Urinary bladder (tissue), 4 donors: ENCODE data around the gene RBM24. TPM values are rescaled to one million over a fixed set of nuclear protein-coding genes. Genes with fewer than 3 reads are reported as not detected.

Experiments
- DNase-seq: peaks from one replicate; pipeline ENCODE4 v3.0.0-alpha.2; 2015; ENCODE audit errors: extremely low spot score
- H3K27ac ChIP-seq: one replicate; pipeline ENCODE4 v1.5.1; 2013; ENCODE audit warnings: low read depth, mild to moderate bottlenecking, moderate library complexity
- H3K36me3 ChIP-seq: one replicate; pipeline ENCODE4 v1.6.1; 2013; ENCODE audit warnings: mild to moderate bottlenecking, moderate library complexity; ENCODE audit not compliant: insufficient read depth
- H3K4me1 ChIP-seq: one replicate; pipeline ENCODE4 v1.6.1; 2013; ENCODE audit warnings: mild to moderate bottlenecking, moderate library complexity; ENCODE audit not compliant: insufficient read depth
- H3K4me3 ChIP-seq: one replicate; pipeline ENCODE4 v1.5.1; 2013; ENCODE audit warnings: low read depth, low read length
- WGBS: extraction: QIAGEN DNeasy Blood & Tissue Kit; methylation state at CpG from one replicate; pipeline ENCODE4 v1.1.7; 2013; 5-methylcytosine and 5-hydroxymethylcytosine counted together
- polyA plus RNA-seq: library from polyadenylated mRNA; stranded (reverse); fragments of 200-250 nt; gene quantifications from one replicate; pipeline ENCODE4 v1.2.3, GENCODE V29; 2013
- total RNA-seq: library from RNA; depleted of rRNA; stranded (reverse); fragments of >200 nt; gene quantifications from one replicate; pipeline ENCODE4 v1.2.3, GENCODE V29; 2014
- donor health status: healthy with polysubstance abuse.
- donor health status: healthy.

The RBM24 gene
- 18.1 TPM for total RNA-seq
- polyA plus RNA-seq: 22.4 TPM

DNA sequence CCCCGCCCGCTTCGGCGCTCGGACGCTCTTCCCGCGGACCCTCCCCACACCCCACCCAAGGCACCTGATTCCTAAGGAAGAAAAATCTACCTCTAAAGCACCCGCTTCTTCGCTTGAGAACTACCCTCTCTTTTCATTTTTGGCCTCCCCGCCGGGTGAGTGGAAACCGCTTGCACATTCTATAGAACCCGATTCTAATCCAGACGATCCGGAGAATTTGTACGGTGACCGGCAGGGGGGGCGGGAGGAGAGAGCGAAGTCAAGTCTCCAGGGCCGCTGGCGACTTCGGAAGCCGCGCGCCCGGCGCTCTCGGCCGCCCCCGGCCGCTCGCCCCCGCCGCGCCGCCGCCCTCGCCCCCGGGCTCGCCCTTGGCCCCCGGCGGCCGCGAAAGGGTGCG lies at the start of gene RBM24:
Gene RBM24 (plus strand): TSS at position 262 of the 397 bp plus-strand sequence. CDS start 221 bp downstream, outside the sequence.
- Histone ChIP-seq H3K4me3 (peak within 1 kb of the TSS; percentile 90), H3K27ac (peak within 1 kb of the TSS; percentile 84), H3K4me1 (no peaks in the 10 kb centered on the region), H3K36me3 (no peaks in the 10 kb centered on the region)
- no peak for DNase-seq
- under 1% methylated on average over 46 of the region's 46 CpGs for WGBS

DNA sequence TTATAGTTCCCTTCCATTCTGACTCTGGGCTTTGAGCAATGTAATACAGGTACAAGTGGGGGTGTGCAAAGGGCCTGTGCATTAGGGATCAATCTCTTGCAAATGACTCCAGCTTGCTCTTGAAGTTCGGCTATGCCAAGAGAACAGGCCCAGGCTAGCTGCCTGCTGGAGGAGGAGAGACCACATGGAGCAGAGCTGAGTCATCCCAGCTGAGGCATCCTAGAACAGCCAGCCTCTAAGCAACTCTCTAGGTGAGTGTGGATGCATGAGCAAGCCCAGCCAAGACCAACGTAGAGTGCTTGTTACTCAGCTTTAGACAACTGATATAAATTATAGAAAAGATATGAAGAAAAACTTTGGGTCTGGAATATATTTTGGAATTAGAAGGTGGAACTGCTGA lies 47.6 kb upstream of the RBM24 start:
- H3K36me3 ChIP-seq: no peaks in the 10 kb centered on the region
- H3K4me3 ChIP-seq: no peak overlapping the region
- 71% methylated on average over 2 of the region's 2 CpGs for WGBS
- H3K4me1 ChIP-seq: no peaks in the 10 kb centered on the region
- DNase-seq: no peak
- no peak overlapping the region for H3K27ac ChIP-seq

- Histone ChIP-seq H3K36me3 (no peaks in the 10 kb centered on the region), H3K27ac (no peak overlapping the region), H3K4me3 (no peak overlapping the region), H3K4me1 (no peaks in the 10 kb centered on the region)
- WGBS: 89% methylated on average over 2 of the region's 2 CpGs
- no peak for DNase-seq
Observed at GRCh38 chr6:17237246-17237645, 43.9 kb upstream of the RBM24 start.

DNA sequence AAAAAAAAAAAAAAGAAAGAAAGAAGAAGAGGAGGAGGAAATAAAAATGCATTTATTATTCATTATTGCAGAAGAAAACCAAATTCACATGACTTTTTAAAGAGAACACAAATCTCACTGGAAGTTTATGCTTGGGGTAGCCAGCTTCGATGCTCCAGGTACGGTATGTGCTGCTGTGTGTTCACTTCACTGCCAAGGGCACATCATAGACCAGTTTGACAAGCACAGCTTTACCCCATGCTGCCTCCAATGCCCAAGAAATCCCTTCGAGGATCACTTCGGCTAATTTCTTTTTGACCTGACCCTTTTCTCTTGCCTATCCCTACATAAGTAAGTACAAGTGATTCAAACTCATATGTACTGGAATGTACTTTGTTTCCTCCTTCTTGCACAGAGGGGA lies 41.9 kb upstream of the RBM24 start:
- Histone ChIP-seq H3K27ac (no peak overlapping the region), H3K4me1 (no peaks in the 10 kb centered on the region), H3K4me3 (no peak overlapping the region), H3K36me3 (no peaks in the 10 kb centered on the region)
- no peak for DNase-seq
- WGBS: 96% methylated on average over 4 of the region's 4 CpGs

DNA sequence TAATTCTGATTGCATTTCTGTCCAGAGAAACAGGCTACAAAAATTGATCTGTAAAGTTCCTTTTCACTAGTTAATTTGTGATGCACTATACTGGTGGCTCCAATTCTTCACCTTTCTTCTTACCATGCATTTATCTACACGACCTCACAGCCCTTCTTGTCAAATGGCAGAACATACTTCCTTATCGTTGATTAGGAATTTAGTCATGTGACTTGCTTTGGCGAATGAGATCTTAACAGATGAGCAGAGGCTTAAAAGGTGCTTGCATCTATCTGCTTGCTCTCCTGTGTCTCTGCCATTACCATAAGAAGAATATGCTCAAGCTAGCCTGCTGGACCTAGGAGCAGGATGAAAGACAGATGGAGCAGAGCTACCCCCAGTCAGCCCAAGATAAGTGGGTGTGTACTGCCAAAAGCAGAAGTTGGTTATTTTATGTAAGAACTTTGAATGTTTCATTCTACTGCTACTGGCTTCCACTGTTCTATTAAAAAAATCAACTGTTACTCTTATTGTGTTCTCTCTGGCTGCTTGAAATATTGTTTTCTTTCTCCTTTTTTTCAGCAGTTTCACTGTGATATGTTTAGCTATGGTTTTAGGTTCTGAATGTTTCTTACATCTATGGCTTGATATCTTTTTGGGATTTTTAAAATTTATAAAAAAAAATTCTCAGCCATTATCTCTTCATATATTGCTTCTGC lies 40.2 kb upstream of the RBM24 start:
- H3K36me3 ChIP-seq: no peaks in the 10 kb centered on the region
- no peaks in the 10 kb centered on the region for H3K4me1 ChIP-seq
- 78% methylated on average over 3 of the region's 3 CpGs for WGBS
- H3K27ac ChIP-seq: no peak overlapping the region
- DNase-seq: no peak
- no peak overlapping the region for H3K4me3 ChIP-seq

DNA sequence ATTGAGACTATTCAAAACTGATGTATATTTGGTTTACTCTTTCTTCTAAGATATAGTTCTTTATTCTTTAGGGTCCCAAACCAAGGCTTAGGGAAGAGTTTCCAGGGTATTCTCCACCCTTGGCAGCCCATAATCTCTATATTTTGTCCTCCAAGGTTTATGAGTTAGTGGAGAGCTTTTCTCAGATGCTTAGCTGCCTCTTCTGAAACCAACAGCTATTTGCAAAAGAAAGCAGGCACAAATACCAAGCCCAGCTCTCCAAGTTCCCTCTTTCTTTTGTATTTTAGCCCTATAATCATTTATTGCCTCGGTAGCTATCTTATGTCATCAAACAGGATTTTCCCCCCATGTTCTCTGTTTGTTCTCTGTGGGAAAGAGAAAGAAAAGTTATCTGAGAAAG lies 39.1 kb upstream of the RBM24 start:
- WGBS: 39% methylated on average over 1 of the region's 1 CpG
- no peaks in the 10 kb centered on the region for H3K4me1 ChIP-seq
- no peak for DNase-seq
- H3K36me3 ChIP-seq: no peaks in the 10 kb centered on the region
- no peak overlapping the region for H3K4me3 ChIP-seq
- no peak overlapping the region for H3K27ac ChIP-seq

GRCh38 chr6:17250237-17250636 lies 30.9 kb upstream of the RBM24 start:
- DNase-seq: no peak
- H3K4me1 ChIP-seq: no peaks in the 10 kb centered on the region
- H3K27ac ChIP-seq: no peak overlapping the region
- 46% methylated on average over 2 of the region's 2 CpGs for WGBS
- no peak overlapping the region for H3K4me3 ChIP-seq
- H3K36me3 ChIP-seq: no peaks in the 10 kb centered on the region

- H3K4me1 ChIP-seq: no peaks in the 10 kb centered on the region
- no peak overlapping the region for H3K27ac ChIP-seq
- H3K36me3 ChIP-seq: no peaks in the 10 kb centered on the region
- no peak overlapping the region for H3K4me3 ChIP-seq
- no peak for DNase-seq
Observed at GRCh38 chr6:17251953-17252352, 29.2 kb upstream of the RBM24 start.

GRCh38 chr6:17258749-17259148 lies 22.4 kb upstream of the RBM24 start:
- 69% methylated on average over 4 of the region's 4 CpGs for WGBS
- H3K27ac ChIP-seq: no peak overlapping the region
- no peaks in the 10 kb centered on the region for H3K36me3 ChIP-seq
- no peaks in the 10 kb centered on the region for H3K4me1 ChIP-seq
- no peak overlapping the region for H3K4me3 ChIP-seq
- no peak for DNase-seq

- no peak for DNase-seq
- Histone ChIP-seq H3K4me3 (no peak overlapping the region), H3K36me3 (no peaks in the 10 kb centered on the region), H3K4me1 (no peaks in the 10 kb centered on the region), H3K27ac (no peak overlapping the region)
Observed at GRCh38 chr6:17265570-17265969, 15.6 kb upstream of the RBM24 start.

DNA sequence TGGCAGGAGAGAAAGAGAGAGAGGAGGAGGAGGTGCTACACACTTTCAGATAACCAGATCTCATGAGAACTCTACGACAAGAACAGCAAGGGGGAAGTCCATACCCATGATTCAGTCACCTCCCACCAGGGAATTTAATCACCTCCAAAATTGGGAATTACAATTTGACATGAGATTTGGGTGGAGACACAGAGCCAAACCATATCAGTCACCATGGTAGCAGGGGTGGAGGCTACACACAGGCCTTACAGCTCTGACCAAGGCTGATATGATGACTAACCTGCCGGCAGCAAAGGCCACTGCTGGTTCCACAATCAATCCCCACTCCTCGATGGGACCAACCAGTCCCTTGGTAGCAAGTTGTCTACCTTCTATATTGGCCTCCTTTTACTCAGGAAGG lies 13.6 kb upstream of the RBM24 start:
- Histone ChIP-seq H3K4me1 (no peaks in the 10 kb centered on the region), H3K4me3 (no peak overlapping the region), H3K27ac (no peak overlapping the region), H3K36me3 (no peaks in the 10 kb centered on the region)
- 83% methylated on average over 3 of the region's 3 CpGs for WGBS
- no peak for DNase-seq

GRCh38 chr6:17268114-17268513 lies 13.0 kb upstream of the RBM24 start:
- whole genome bisulfite sequencing: 88% methylated on average over 6 of the region's 6 CpGs
- Histone ChIP-seq H3K4me3 (no peak overlapping the region), H3K4me1 (no peaks in the 10 kb centered on the region), H3K27ac (no peak overlapping the region), H3K36me3 (no peaks in the 10 kb centered on the region)
- no peak for DNase-seq

DNA sequence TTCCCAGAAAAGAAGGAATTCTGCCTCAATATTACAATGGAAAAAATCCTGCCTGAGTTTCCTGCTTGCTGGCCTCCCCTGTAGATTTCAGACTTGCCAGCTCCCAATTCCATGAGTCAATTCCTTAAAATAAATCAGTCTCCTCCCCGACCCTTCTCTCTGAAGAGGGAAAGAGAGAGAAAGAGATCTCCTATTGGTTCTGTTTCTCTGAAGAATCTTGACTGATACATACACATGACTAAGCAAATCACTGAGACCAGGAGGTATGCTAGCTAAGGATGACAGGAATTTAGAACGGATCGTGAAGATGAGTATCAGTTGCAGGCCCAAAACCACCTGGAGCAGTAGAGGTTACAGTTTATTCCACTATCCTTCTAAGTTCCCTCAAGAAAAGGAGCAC lies 11.3 kb upstream of the RBM24 start:
- H3K36me3 ChIP-seq: no peaks in the 10 kb centered on the region
- 70% methylated on average over 3 of the region's 3 CpGs for WGBS
- DNase-seq: no peak
- H3K4me1 ChIP-seq: no peaks in the 10 kb centered on the region
- H3K4me3 ChIP-seq: no peak overlapping the region
- no peak overlapping the region for H3K27ac ChIP-seq

DNA sequence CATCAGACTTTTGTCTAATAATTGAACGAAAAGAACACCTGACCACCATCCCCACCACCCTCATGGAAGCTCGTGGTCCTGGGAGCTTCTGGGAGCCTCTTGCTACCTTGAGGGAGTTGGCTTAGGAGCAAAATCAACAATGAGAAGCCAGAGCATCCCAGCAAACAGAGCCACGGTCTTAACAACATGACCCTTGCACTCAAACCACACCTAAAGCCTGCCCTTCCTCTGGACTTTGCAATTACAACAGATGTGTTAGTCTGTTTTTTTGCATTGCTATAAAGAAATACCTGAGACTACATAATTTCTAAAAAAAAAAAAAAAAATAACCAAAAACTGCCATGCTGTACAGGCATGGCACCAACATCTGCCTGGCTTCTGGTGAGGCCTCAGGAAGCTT lies 9.5 kb upstream of the RBM24 start:
- Histone ChIP-seq H3K27ac (no peak overlapping the region), H3K4me1 (no peaks in the 10 kb centered on the region), H3K4me3 (no peak overlapping the region), H3K36me3 (no peaks in the 10 kb centered on the region)
- no peak for DNase-seq
- 82% methylated on average over 3 of the region's 3 CpGs for WGBS

DNA sequence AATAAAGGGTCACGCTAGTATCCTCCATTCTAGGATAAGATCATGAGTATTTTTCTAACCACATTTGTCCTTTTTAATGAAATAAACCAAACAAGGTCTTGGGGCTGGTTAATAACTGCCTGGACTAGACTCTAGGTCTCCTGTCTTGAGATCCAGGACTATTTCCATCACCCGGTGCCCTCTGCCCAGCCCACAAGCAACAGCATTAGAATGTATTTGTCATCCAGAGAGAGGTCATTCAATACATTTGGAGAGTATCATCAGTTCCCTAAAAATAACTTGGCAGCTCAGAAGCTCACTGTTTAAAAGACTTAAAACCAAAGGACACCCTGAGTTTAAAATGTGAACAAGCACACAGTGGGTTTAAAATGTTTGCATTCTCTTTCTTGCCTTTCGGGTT lies 4.4 kb upstream of the RBM24 start:
- H3K36me3 ChIP-seq: no peaks in the 10 kb centered on the region
- no peak overlapping the region for H3K27ac ChIP-seq
- no peak for DNase-seq
- H3K4me1 ChIP-seq: no peaks in the 10 kb centered on the region
- 61% methylated on average over 3 of the region's 3 CpGs for WGBS
- no peak overlapping the region for H3K4me3 ChIP-seq
